ENCODE measurements around the gene SIX1.

SIX1 gene

GRCh38 chr14:60658909-60659585 is 9.8 kb upstream of the SIX1 start:
- Mint-ChIP-seq H3K4me1 (ENCODE audit: low read depth) (peaks cover 25% of the 10 kb centered on the region), H3K9me3 (peaks cover 3% of the 10 kb centered on the region), H3K27me3 (ENCODE audit: low read depth) (peaks cover 84% of the 10 kb centered on the region), H3K4me3 (peak overlapping the region; percentile 48), H3K36me3 (ENCODE audit: low read depth) (peaks cover 15% of the 10 kb centered on the region), H3K27ac (no peak overlapping the region)

GRCh38 chr14:60658211-60658690 is 9.0 kb upstream of the SIX1 start:
- H3K36me3 Mint-ChIP-seq (ENCODE audit: low read depth): peaks cover 20% of the 10 kb centered on the region
- peaks cover 88% of the 10 kb centered on the region for H3K27me3 Mint-ChIP-seq (ENCODE audit: low read depth)
- peaks cover 33% of the 10 kb centered on the region for H3K4me1 Mint-ChIP-seq (ENCODE audit: low read depth)
- peaks cover 4% of the 10 kb centered on the region for H3K9me3 Mint-ChIP-seq
- peak overlapping the region; percentile 82 for H3K4me3 Mint-ChIP-seq
- peak overlapping the region; percentile 31 for H3K27ac Mint-ChIP-seq

GRCh38 chr14:60657456-60658210 is 8.4 kb upstream of the SIX1 start:
- Mint-ChIP-seq H3K27ac (peak overlapping the region; percentile 31), H3K27me3 (ENCODE audit: low read depth) (peaks cover 88% of the 10 kb centered on the region), H3K36me3 (ENCODE audit: low read depth) (peaks cover 20% of the 10 kb centered on the region)

GRCh38 chr14:60656686-60657455 is 7.6 kb upstream of the SIX1 start:
- Mint-ChIP-seq H3K4me3 (peak overlapping the region; percentile 82), H3K4me1 (ENCODE audit: low read depth) (peaks cover 35% of the 10 kb centered on the region), H3K9me3 (peaks cover 4% of the 10 kb centered on the region), H3K27ac (no peak overlapping the region), H3K27me3 (ENCODE audit: low read depth) (peaks cover 90% of the 10 kb centered on the region), H3K36me3 (ENCODE audit: low read depth) (peaks cover 20% of the 10 kb centered on the region)

More at GRCh38 chr14:60657456-60658210, 8.4 kb upstream of the SIX1 start:
- H3K4me3 Mint-ChIP-seq: peak overlapping the region; percentile 82
- peaks cover 4% of the 10 kb centered on the region for H3K9me3 Mint-ChIP-seq
- H3K4me1 Mint-ChIP-seq (ENCODE audit: low read depth): peaks cover 33% of the 10 kb centered on the region

- Mint-ChIP-seq H3K27ac (peak overlapping the region; percentile 34), H3K9me3 (peaks cover 4% of the 10 kb centered on the region), H3K27me3 (ENCODE audit: low read depth) (peaks cover 91% of the 10 kb centered on the region), H3K4me3 (peak overlapping the region; percentile 70), H3K4me1 (ENCODE audit: low read depth) (peaks cover 41% of the 10 kb centered on the region), H3K36me3 (ENCODE audit: low read depth) (peaks cover 20% of the 10 kb centered on the region)
Measured at GRCh38 chr14:60655898-60656685, 6.8 kb upstream of the SIX1 start.

- Mint-ChIP-seq H3K27me3 (ENCODE audit: low read depth) (peaks cover 98% of the 10 kb centered on the region), H3K4me3 (peak overlapping the region; percentile 70), H3K4me1 (ENCODE audit: low read depth) (peaks cover 42% of the 10 kb centered on the region), H3K9me3 (peaks cover 4% of the 10 kb centered on the region), H3K27ac (no peak overlapping the region), H3K36me3 (ENCODE audit: low read depth) (peaks cover 20% of the 10 kb centered on the region)
Measured at GRCh38 chr14:60655119-60655897, 6.0 kb upstream of the SIX1 start.

GRCh38 chr14:60654334-60654821 is 5.1 kb upstream of the SIX1 start:
- no peak overlapping the region for H3K4me3 Mint-ChIP-seq
- peak overlapping the region; percentile 74 for H3K27ac Mint-ChIP-seq
- peaks cover 48% of the 10 kb centered on the region for H3K4me1 Mint-ChIP-seq (ENCODE audit: low read depth)
- peaks cover 4% of the 10 kb centered on the region for H3K9me3 Mint-ChIP-seq
- peaks cover 20% of the 10 kb centered on the region for H3K36me3 Mint-ChIP-seq (ENCODE audit: low read depth)
- peaks cover 97% of the 10 kb centered on the region for H3K27me3 Mint-ChIP-seq (ENCODE audit: low read depth)

- peaks cover 49% of the 10 kb centered on the region for H3K4me1 Mint-ChIP-seq (ENCODE audit: low read depth)
- H3K9me3 Mint-ChIP-seq: peaks cover 4% of the 10 kb centered on the region
- peak overlapping the region; percentile 74 for H3K27ac Mint-ChIP-seq
- H3K27me3 Mint-ChIP-seq (ENCODE audit: low read depth): peaks cover 93% of the 10 kb centered on the region
- no peak overlapping the region for H3K4me3 Mint-ChIP-seq
- H3K36me3 Mint-ChIP-seq (ENCODE audit: low read depth): peaks cover 20% of the 10 kb centered on the region
Measured at GRCh38 chr14:60653701-60654161, 4.5 kb upstream of the SIX1 start.

GRCh38 chr14:60652674-60653651 is 3.7 kb upstream of the SIX1 start:
- H3K4me3 Mint-ChIP-seq: peak overlapping the region; percentile 34
- H3K27me3 Mint-ChIP-seq (ENCODE audit: low read depth): peaks cover 93% of the 10 kb centered on the region
- peaks cover 46% of the 10 kb centered on the region for H3K4me1 Mint-ChIP-seq (ENCODE audit: low read depth)
- H3K36me3 Mint-ChIP-seq (ENCODE audit: low read depth): peaks cover 19% of the 10 kb centered on the region
- H3K27ac Mint-ChIP-seq: peak overlapping the region; percentile 74
- peaks cover 4% of the 10 kb centered on the region for H3K9me3 Mint-ChIP-seq

- Mint-ChIP-seq H3K27ac (no peak overlapping the region), H3K9me3 (peaks cover 4% of the 10 kb centered on the region), H3K27me3 (ENCODE audit: low read depth) (peaks cover 93% of the 10 kb centered on the region), H3K36me3 (ENCODE audit: low read depth) (peaks cover 15% of the 10 kb centered on the region), H3K4me1 (ENCODE audit: low read depth) (peaks cover 47% of the 10 kb centered on the region), H3K4me3 (peak overlapping the region; percentile 3)
Measured at GRCh38 chr14:60651796-60652673, 2.8 kb upstream of the SIX1 start.

GRCh38 chr14:60651086-60651795 is 2.0 kb upstream of the SIX1 start:
- Mint-ChIP-seq H3K4me3 (peak overlapping the region; percentile 3), H3K27ac (peak overlapping the region; percentile 47), H3K4me1 (ENCODE audit: low read depth) (peaks cover 48% of the 10 kb centered on the region)

More at GRCh38 chr14:60651086-60651795, 2.0 kb upstream of the SIX1 start:
- Mint-ChIP-seq H3K27me3 (ENCODE audit: low read depth) (peaks cover 95% of the 10 kb centered on the region), H3K9me3 (peaks cover 4% of the 10 kb centered on the region), H3K36me3 (ENCODE audit: low read depth) (peaks cover 15% of the 10 kb centered on the region)

Data from T-helper 1 cell treated with Interleukin-12 subunit alpha and Interleukin-12 subunit beta and Interleukin-4 antibody, amounts not matched to agents 30 μg/mL and 1 μg/mL, for 36 hours (primary cell).